ENCODE measurements around the gene ZSWIM6. TPM values are rescaled to one million over a fixed set of nuclear protein-coding genes. Genes with fewer than 3 reads are reported as not detected.

ZSWIM6 gene
- total RNA-seq, 1 donor from 2014 or later: 20.3 TPM

DNA sequence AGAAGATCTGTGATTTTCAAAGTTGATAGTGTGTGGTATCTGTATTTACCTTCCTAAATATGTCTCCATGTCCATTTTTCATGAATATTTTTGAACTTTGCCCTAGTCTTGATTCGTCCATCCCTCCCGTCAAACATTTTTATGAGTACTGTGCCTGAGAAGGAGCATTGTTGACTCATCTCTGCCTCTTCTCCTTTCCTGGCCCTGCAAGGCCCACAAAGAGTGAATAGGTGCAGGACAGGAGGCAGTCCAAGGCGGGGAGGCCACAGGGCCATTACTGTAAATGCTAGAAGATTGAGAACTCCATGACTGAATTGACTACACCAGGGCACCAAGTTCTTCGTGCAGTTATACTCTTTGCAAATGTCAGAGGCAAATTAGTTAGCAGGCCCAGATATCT lies 200.9 kb downstream of the ZSWIM6 start:
- H3K4me1 Mint-ChIP-seq (ENCODE audit: low read depth): peaks cover 5% of the 10 kb centered on the region
- no peaks in the 10 kb centered on the region for H3K27me3 Mint-ChIP-seq (ENCODE audit: low read depth)
- H3K4me3 Mint-ChIP-seq (ENCODE audit: unreplicated experiment): no peak overlapping the region
- H3K27ac Mint-ChIP-seq (ENCODE audit: unreplicated experiment): peak overlapping the region; percentile 12
- peaks cover 4% of the 10 kb centered on the region for H3K9me3 Mint-ChIP-seq (ENCODE audit: low read depth)
- H3K36me3 Mint-ChIP-seq (ENCODE audit: low read depth): peaks cover 25% of the 10 kb centered on the region
- DNase-seq (ENCODE audit: low spot score): no peak
- no peak for TF ChIP-seq CTCF (IDR thresholded peaks at IDR 0.05)

DNA sequence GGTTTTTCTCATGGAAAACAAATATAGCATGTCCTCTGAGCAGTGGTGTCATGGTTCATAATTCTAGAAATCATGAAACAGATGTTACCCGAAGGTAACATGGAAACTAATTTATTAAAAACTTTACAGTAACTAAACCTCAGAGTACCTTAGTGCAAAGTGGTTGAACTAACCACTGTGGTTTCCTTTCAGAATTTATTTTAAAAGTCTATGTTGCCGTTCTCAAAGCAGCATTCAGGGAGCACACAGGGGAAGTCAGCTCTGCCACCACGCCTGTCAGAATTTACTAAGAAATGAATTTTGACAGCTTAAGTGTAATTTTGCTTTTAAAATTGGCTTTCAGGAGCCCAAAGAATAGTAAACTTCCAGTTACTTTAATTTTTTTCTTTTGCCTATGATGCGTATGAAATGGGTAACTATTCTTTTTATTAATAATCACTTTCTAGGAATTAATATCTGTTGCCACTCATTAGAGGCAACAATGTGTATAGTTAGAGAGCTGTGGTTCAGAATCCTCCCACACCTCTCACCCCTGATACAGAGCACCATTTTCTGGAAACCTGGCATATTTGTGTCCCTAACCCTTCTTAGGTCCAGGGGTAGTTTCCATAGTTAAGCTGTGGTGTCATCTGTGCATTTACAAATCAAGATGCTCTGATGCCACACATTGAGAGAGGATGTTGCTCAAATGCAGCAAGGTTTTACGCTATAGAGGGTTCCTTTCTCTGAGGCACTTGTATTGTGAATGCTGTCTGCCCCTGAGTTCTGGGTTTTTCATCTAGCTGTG lies 202.6 kb downstream of the ZSWIM6 start:
- no peak for TF ChIP-seq CTCF (IDR thresholded peaks at IDR 0.05)
- no peaks in the 10 kb centered on the region for H3K27me3 Mint-ChIP-seq (ENCODE audit: low read depth)
- no peak overlapping the region for H3K27ac Mint-ChIP-seq (ENCODE audit: unreplicated experiment)
- DNase-seq (ENCODE audit: low spot score): no peak
- H3K4me3 Mint-ChIP-seq (ENCODE audit: unreplicated experiment): no peak overlapping the region
- peaks cover 36% of the 10 kb centered on the region for H3K36me3 Mint-ChIP-seq (ENCODE audit: low read depth)
- H3K4me1 Mint-ChIP-seq (ENCODE audit: low read depth): peaks cover 9% of the 10 kb centered on the region
- peaks cover 4% of the 10 kb centered on the region for H3K9me3 Mint-ChIP-seq (ENCODE audit: low read depth)

DNA sequence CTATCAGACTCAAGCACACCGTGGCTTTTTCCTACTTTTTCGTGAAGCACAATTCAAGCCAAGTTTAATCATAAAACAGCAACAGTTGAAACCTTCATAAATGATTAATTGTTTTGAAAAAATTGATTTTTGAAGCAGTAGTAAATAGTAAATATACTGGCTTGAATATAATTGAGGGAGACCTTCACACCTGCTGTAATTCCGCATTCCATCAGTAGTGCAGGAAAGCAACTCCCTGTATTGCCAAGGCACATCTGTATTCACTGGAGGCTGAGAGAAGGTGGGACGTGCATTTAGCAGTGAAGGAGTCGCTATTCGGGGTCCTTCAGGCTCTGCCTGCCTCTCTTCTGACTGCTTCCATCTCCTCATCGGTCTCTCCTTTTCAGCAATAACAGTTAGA lies 203.8 kb downstream of the ZSWIM6 start:
- Mint-ChIP-seq H3K36me3 (ENCODE audit: low read depth) (peaks cover 33% of the 10 kb centered on the region), H3K4me3 (ENCODE audit: unreplicated experiment) (no peak overlapping the region), H3K9me3 (ENCODE audit: low read depth) (peaks cover 4% of the 10 kb centered on the region), H3K27ac (ENCODE audit: unreplicated experiment) (no peak overlapping the region), H3K4me1 (ENCODE audit: low read depth) (peaks cover 9% of the 10 kb centered on the region), H3K27me3 (ENCODE audit: low read depth) (no peaks in the 10 kb centered on the region)
- TF ChIP-seq CTCF (IDR thresholded peaks at IDR 0.05): no peak
- no peak for DNase-seq (ENCODE audit: low spot score)

DNA sequence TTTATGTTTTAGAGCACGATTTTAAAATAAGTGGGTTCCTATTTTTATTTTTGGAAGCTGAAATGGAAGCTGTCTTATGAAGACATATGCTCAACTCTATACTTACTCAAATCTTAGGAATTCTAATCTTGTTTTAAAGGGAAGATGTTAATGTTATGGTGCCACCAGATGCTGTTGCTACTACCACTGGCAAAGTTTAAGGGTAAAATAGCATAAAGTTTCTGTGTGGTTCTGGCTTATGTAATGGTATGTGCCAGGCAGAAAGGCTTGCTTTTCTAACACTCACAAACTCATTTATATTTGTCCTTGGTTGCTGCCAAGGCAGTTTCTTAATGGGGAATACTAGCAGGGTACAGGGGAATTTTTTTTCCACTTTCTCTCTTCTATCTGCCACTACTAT lies 204.9 kb downstream of the ZSWIM6 start:
- H3K36me3 Mint-ChIP-seq (ENCODE audit: low read depth): peaks cover 32% of the 10 kb centered on the region
- TF ChIP-seq CTCF (IDR thresholded peaks at IDR 0.05): no peak
- H3K9me3 Mint-ChIP-seq (ENCODE audit: low read depth): peaks cover 4% of the 10 kb centered on the region

DNA sequence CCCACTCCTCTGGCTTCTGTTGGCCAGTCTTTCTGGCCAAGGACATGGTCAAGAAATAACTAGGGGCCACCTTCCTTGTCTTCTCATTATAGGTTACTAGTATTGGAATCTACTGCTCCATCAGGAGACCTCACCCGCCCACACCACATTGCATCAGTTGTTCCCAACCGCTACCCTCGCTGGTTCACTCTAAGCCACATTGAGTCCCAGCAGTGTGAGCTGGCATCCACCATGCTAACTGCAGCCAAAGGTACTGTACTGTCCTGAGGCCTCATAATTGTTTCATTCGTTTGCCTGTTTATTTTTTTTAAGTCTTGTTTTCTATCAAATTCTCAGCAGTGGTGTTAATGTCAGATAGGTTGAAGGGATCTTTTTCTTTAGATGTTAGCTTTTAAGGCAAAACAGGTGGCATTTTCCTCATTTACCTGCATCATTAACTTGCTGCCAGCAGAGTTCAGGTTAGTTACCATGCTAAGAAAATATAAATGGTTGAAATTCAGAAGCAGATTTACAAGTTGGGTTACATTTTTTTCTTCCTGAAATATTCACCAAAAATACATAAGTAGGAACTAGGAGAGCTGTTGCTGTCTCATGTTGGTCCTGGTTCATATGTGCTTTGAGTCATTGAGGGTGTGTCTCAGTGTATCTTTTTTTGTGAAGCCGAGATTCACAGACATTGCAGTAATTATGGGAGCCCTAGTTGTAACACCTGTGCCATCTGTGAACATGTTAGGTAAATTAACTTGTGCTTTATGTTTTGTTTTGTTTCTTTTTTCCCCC lies 206.9 kb downstream of the ZSWIM6 start:
- Mint-ChIP-seq H3K27ac (ENCODE audit: unreplicated experiment) (peak overlapping the region; percentile 64), H3K9me3 (ENCODE audit: low read depth) (peaks cover 7% of the 10 kb centered on the region), H3K36me3 (ENCODE audit: low read depth) (peaks cover 39% of the 10 kb centered on the region), H3K27me3 (ENCODE audit: low read depth) (no peaks in the 10 kb centered on the region), H3K4me3 (ENCODE audit: unreplicated experiment) (no peak overlapping the region), H3K4me1 (ENCODE audit: low read depth) (peaks cover 11% of the 10 kb centered on the region)
- TF ChIP-seq CTCF (IDR thresholded peaks at IDR 0.05): no peak
- no peak for DNase-seq (ENCODE audit: low spot score)

More for the DNA sequence above, 204.9 kb downstream of the ZSWIM6 start:
- H3K27me3 Mint-ChIP-seq (ENCODE audit: low read depth): no peaks in the 10 kb centered on the region
- H3K4me1 Mint-ChIP-seq (ENCODE audit: low read depth): peaks cover 9% of the 10 kb centered on the region
- no peak for DNase-seq (ENCODE audit: low spot score)
- no peak overlapping the region for H3K27ac Mint-ChIP-seq (ENCODE audit: unreplicated experiment)
- no peak overlapping the region for H3K4me3 Mint-ChIP-seq (ENCODE audit: unreplicated experiment)

Data from chondrocyte (in vitro differentiated cells).